Stimulated activated memory B cell treated with anti-CD40 and anti-IgM and Interleukin-4, amounts not matched to agents 10 μg/mL and 1 μg/mL and 100 μg/mL, for 72 hours (primary cell): Measurements from ENCODE around the gene PPP1R1B.

Experiments
- ATAC-seq: fragments of 150-1000 bp; cut with Tn5 transposase; 2 replicates; pipeline ENCODE4 v1.10.0; 2021
- H3K27ac Mint-ChIP-seq: one replicate; pipeline ENCODE4 v1.8.0; 2022; ENCODE audit warnings: mild to moderate bottlenecking, mixed read lengths
- H3K27me3 Mint-ChIP-seq: one replicate; pipeline ENCODE4 v1.8.0; 2022; ENCODE audit warnings: mixed read lengths
- H3K36me3 Mint-ChIP-seq: one replicate; pipeline ENCODE4 v1.8.0; 2022; ENCODE audit warnings: mixed read lengths
- H3K4me1 Mint-ChIP-seq: one replicate; pipeline ENCODE4 v1.8.0; 2022; ENCODE audit warnings: mixed read lengths
- H3K4me3 Mint-ChIP-seq: one replicate; pipeline ENCODE4 v1.8.0; 2022; ENCODE audit warnings: mild to moderate bottlenecking, moderate library complexity, mixed read lengths
- H3K9me3 Mint-ChIP-seq: one replicate; pipeline ENCODE4 v1.8.0; 2022; ENCODE audit warnings: mixed read lengths

The PPP1R1B gene

GRCh38 chr17:39618956-39619785, 7.6 kb upstream of the PPP1R1B start:
- ATAC-seq, result no peak
- no peaks in the 10 kb centered on the region for H3K36me3 Mint-ChIP-seq
- peaks cover 16% of the 10 kb centered on the region for H3K27me3 Mint-ChIP-seq
- H3K9me3 Mint-ChIP-seq, result no peaks in the 10 kb centered on the region
- H3K4me1 Mint-ChIP-seq, result peaks cover 51% of the 10 kb centered on the region
- no peak overlapping the region for H3K27ac Mint-ChIP-seq
- no peak overlapping the region for H3K4me3 Mint-ChIP-seq

DNA sequence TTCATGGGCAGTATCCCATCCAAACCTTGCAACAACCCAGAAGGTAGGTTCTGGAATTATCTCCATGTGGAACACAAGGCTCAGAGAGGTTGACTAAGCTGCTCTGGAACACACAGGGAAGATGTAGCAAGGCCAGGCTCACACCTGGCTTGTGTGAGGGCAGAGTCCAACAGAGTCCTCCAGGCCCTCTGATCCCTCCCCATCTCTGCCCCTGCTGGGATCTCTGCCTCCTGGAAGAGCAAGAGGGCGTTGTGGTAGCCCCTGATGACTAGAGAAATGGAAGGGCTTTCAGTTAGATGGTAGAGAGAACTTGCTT, 7.0 kb upstream of the PPP1R1B start:
- no peak for ATAC-seq
- Mint-ChIP-seq H3K27me3 (peaks cover 14% of the 10 kb centered on the region), H3K4me1 (peaks cover 48% of the 10 kb centered on the region), H3K36me3 (no peaks in the 10 kb centered on the region), H3K27ac (no peak overlapping the region), H3K4me3 (no peak overlapping the region), H3K9me3 (no peaks in the 10 kb centered on the region)

- Mint-ChIP-seq H3K4me3 (peak overlapping the region; percentile 77), H3K9me3 (no peaks in the 10 kb centered on the region), H3K36me3 (no peaks in the 10 kb centered on the region), H3K27ac (peak overlapping the region; percentile 85), H3K27me3 (peaks cover 23% of the 10 kb centered on the region), H3K4me1 (peaks cover 49% of the 10 kb centered on the region)
- ATAC-seq, result peak; percentile 83
Measured at GRCh38 chr17:39621523-39622379, 5.0 kb upstream of the PPP1R1B start.

DNA sequence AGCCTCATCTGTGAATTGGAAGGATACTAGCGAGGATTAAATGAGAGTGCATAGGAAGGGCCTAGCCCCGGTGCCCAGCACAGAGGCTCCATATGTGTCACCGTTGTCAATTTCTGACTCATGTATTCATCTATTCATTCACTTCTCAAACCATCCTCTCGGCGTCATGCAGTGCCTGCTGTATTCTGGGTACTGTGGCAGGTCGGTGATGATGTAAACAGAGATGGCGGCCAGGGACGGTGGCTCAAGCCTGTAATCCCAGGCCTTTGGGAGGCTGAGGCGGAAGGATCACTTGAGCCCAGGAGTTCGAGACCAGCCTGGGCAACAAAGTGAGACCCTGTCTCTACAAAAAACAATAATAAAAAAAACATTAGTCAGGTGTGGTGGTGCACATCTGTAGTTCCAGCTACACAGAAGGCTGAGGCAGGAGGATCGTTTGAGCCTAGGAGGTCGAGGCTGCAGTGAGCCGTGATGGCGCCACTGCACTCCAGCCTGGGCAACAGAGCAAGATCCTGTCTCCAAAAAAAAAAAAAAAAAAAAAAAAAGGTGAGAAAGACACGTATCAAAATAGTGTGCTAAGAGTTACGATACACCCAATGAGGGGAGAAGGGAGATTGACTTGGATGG, 4.3 kb upstream of the PPP1R1B start:
- no peaks in the 10 kb centered on the region for H3K36me3 Mint-ChIP-seq
- H3K9me3 Mint-ChIP-seq, result no peaks in the 10 kb centered on the region
- H3K27me3 Mint-ChIP-seq, result peaks cover 29% of the 10 kb centered on the region
- H3K27ac Mint-ChIP-seq, result peak overlapping the region; percentile 85
- peak; percentile 70 for ATAC-seq
- peaks cover 45% of the 10 kb centered on the region for H3K4me1 Mint-ChIP-seq
- peak overlapping the region; percentile 77 for H3K4me3 Mint-ChIP-seq

DNA sequence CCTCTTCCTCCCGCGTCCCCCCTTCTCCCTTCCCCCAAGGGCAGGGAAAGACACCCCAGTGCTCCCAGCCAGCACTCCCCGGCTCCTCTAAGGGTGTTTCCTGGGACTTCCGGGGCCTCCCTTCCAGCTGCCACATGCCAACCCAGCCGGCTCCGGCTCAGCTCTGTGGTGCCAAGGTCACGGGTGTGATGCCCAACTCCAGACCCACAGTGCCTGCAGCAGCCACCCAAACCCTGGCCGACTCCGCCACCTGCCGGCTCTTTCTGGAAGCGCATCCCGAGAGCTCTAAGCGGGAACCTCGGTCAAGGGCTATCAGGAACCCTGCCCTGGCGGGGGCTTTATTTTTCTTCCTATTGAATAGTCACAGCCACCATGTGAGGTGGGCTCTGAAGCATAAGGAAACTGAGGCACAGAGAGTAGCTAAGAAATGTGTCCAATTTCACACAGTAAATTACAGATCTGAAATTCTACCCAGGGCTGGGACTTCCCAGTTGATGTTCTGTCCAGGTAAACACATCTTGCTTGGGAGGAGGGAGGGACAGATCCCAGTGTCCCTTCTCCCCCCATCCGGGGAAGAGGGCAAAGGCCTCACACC, 3.3 kb upstream of the PPP1R1B start:
- Mint-ChIP-seq H3K36me3 (no peaks in the 10 kb centered on the region), H3K9me3 (no peaks in the 10 kb centered on the region), H3K27me3 (peaks cover 38% of the 10 kb centered on the region), H3K27ac (peak overlapping the region; percentile 25), H3K4me3 (peak overlapping the region; percentile 32), H3K4me1 (peaks cover 41% of the 10 kb centered on the region)
- peak; percentile 63 for ATAC-seq

- no peak overlapping the region for H3K27ac Mint-ChIP-seq
- H3K9me3 Mint-ChIP-seq, result no peaks in the 10 kb centered on the region
- peaks cover 35% of the 10 kb centered on the region for H3K4me1 Mint-ChIP-seq
- H3K27me3 Mint-ChIP-seq, result peaks cover 46% of the 10 kb centered on the region
- H3K36me3 Mint-ChIP-seq, result no peaks in the 10 kb centered on the region
- H3K4me3 Mint-ChIP-seq, result no peak overlapping the region
- no peak for ATAC-seq
Measured at GRCh38 chr17:39624313-39624712, 2.4 kb upstream of the PPP1R1B start.

GRCh38 chr17:39625198-39625785, 1.5 kb upstream of the PPP1R1B start:
- Mint-ChIP-seq H3K9me3 (no peaks in the 10 kb centered on the region), H3K4me1 (peaks cover 35% of the 10 kb centered on the region), H3K27me3 (peaks cover 46% of the 10 kb centered on the region), H3K4me3 (no peak overlapping the region), H3K36me3 (no peaks in the 10 kb centered on the region), H3K27ac (no peak overlapping the region)
- no peak for ATAC-seq

- Mint-ChIP-seq H3K9me3 (no peaks in the 10 kb centered on the region), H3K4me3 (peak overlapping the region; percentile 68), H3K27ac (no peak overlapping the region), H3K4me1 (peaks cover 28% of the 10 kb centered on the region), H3K36me3 (no peaks in the 10 kb centered on the region), H3K27me3 (peaks cover 65% of the 10 kb centered on the region)
- ATAC-seq, result no peak
Measured at GRCh38 chr17:39627047-39627711, 427 bp downstream of the PPP1R1B start.

DNA sequence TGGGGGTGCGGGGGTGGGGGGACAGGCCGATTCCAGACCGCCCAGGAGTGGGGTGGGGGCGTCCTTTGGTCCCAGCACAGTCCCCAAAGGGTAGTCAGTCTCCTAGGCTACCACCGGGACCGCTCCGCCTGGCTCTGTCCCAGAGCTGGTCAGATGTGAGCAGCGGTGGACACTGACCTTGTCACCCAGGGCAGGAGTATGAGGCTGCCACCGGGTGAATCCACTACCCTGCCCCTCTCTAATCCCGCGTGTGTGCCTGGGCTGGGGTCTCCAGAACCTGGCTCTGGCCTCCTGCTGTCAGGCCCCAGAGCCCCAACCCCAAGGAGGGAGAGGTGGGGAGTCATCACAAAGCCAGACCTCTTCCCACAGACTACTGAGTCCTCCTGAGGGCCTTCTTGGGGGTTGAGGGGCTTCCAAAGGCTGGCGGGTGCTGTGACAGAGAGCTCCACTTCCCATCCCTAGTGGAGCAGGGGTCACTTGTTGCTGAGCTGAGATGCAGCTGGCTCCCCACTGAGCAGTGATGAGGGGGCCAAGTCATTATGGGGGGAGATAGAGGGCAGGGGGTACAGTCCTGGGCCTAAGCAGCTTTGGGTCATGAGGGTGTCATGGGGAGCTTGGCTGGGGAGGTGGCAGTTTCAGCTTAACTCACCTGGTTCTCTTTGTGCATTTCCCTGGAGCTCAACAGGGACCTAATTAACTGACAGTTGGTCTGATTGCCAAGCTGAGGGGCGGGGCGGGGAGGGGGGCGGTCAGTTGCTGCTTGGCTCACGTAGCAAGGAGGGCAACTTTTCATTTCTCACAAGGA, 1.2 kb downstream of the PPP1R1B start:
- H3K9me3 Mint-ChIP-seq, result no peaks in the 10 kb centered on the region
- no peak for ATAC-seq
- H3K27ac Mint-ChIP-seq, result no peak overlapping the region
- H3K4me1 Mint-ChIP-seq, result peaks cover 21% of the 10 kb centered on the region
- no peak overlapping the region for H3K4me3 Mint-ChIP-seq
- H3K27me3 Mint-ChIP-seq, result peaks cover 67% of the 10 kb centered on the region
- H3K36me3 Mint-ChIP-seq, result no peaks in the 10 kb centered on the region

DNA sequence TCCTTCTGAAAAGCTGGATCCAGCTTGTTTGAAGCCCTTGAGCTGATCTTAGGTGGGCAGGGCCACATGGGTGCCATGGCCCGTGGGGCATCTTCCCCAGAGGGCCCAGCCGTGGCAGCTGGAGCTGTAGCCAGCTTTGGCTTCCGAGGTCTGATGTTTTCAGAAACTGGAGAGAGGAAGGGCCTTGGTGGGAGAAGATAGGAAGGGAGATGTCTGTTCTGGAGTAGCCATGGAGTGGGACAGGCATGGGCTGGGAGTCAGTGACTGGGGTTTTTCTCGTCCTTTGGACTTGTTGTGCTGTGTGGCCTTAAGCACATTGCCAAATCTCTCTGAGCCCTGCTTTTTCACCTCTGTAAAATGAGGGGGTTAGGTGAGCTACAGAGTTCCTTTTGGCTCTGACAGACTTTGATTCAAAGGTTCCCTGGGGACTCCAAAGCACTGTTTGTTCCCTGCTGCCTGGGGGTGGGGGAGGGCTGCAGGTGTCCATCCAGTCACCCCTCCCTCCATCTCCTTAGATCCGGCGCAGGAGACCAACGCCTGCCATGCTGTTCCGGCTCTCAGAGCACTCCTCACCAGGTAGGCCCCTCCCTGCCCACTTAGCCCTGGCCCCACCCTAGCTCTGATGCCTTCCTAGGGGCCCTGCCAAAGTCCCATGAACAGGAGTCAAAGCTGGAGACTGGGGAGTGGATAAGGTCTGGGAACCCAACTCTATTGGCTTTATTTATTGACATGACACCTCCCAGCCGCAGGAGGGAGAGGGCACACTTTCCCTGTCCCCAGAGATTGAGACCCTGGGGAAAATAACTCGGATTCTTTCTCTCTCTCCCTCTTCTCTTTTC, 2.1 kb downstream of the PPP1R1B start:
- no peaks in the 10 kb centered on the region for H3K9me3 Mint-ChIP-seq
- no peaks in the 10 kb centered on the region for H3K36me3 Mint-ChIP-seq
- H3K4me1 Mint-ChIP-seq, result peaks cover 16% of the 10 kb centered on the region
- no peak for ATAC-seq
- H3K4me3 Mint-ChIP-seq, result no peak overlapping the region
- H3K27ac Mint-ChIP-seq, result no peak overlapping the region
- peaks cover 67% of the 10 kb centered on the region for H3K27me3 Mint-ChIP-seq

- ATAC-seq, result no peak
- H3K36me3 Mint-ChIP-seq, result no peaks in the 10 kb centered on the region
- H3K9me3 Mint-ChIP-seq, result no peaks in the 10 kb centered on the region
Measured at GRCh38 chr17:39629494-39629880, 2.7 kb downstream of the PPP1R1B start.

GRCh38 chr17:39629898-39630297, 3.1 kb downstream of the PPP1R1B start:
- Mint-ChIP-seq H3K4me3 (no peak overlapping the region), H3K27me3 (peaks cover 62% of the 10 kb centered on the region), H3K9me3 (no peaks in the 10 kb centered on the region), H3K4me1 (peaks cover 23% of the 10 kb centered on the region), H3K27ac (no peak overlapping the region), H3K36me3 (no peaks in the 10 kb centered on the region)
- ATAC-seq, result no peak

More at GRCh38 chr17:39629494-39629880, 2.7 kb downstream of the PPP1R1B start:
- no peak overlapping the region for H3K27ac Mint-ChIP-seq
- H3K4me1 Mint-ChIP-seq, result peaks cover 22% of the 10 kb centered on the region
- no peak overlapping the region for H3K4me3 Mint-ChIP-seq
- H3K27me3 Mint-ChIP-seq, result peaks cover 66% of the 10 kb centered on the region

DNA sequence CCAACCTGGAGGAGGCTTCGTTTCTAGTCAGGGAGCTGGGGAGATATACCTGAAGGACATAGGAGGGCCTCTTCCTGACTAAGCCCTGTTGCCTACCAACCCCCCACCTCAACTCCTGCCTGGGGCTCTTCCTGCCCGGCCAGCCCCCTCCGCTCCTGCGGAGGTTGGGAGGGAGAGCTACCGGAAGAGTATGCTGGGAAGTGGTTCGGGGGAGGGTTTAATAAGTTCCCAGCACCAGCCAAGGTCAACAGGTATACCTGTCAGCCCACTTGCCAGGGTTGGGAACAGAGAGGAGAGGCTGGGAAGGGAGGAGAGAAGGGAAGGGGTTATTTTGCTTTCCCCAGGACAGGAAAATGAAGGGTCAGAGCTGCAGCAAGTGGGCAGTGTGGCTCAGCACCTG, 4.7 kb downstream of the PPP1R1B start:
- H3K4me1 Mint-ChIP-seq, result peaks cover 22% of the 10 kb centered on the region
- no peak overlapping the region for H3K27ac Mint-ChIP-seq
- H3K36me3 Mint-ChIP-seq, result no peaks in the 10 kb centered on the region
- H3K4me3 Mint-ChIP-seq, result no peak overlapping the region
- H3K9me3 Mint-ChIP-seq, result no peaks in the 10 kb centered on the region
- peaks cover 47% of the 10 kb centered on the region for H3K27me3 Mint-ChIP-seq
- no peak for ATAC-seq
